DND-41 (cell line): ENCODE measurements around the gene NF2.

ENCODE experiments used
- ATAC-seq: fragments of 200-7000 bp; cut with Tn5 transposase; 3 replicates; pipeline ENCODE4 v1.9.1; 2021; ENCODE audit warnings: low read depth; ENCODE audit not compliant: insufficient read depth
- DNase-seq: peaks from one replicate; pipeline ENCODE4 v3.0.0-alpha.2; 2020
- H2AFZ ChIP-seq: 2 replicates; pipeline ENCODE4 v1.6.0; 2012; ENCODE audit warnings: low read depth, low read length
- H3K27ac ChIP-seq: 2 replicates; pipeline ENCODE4 v1.5.1; 2012; ENCODE audit warnings: low read length, inconsistent platforms
- H3K27me3 ChIP-seq: fragments of 200-600 bp; sonication (generic); 2 replicates; pipeline ENCODE4 v1.6.0; 2012; ENCODE audit warnings: low read length, mild to moderate bottlenecking, inconsistent platforms; ENCODE audit not compliant: insufficient read depth, poor library complexity
- H3K36me3 ChIP-seq: 2 replicates; pipeline ENCODE4 v1.5.1; 2012; ENCODE audit warnings: low read length, inconsistent platforms; ENCODE audit not compliant: insufficient read depth
- H3K4me1 ChIP-seq: 2 replicates; pipeline ENCODE4 v1.5.1; 2012; ENCODE audit warnings: mild to moderate bottlenecking, low read length; ENCODE audit not compliant: insufficient read depth
- H3K4me2 ChIP-seq: 2 replicates; pipeline ENCODE4 v1.6.0; 2012; ENCODE audit warnings: mild to moderate bottlenecking, moderate library complexity, low read length, inconsistent platforms; ENCODE audit not compliant: insufficient read depth
- H3K4me3 ChIP-seq, 2 experiments: fragments of 200-600 bp in 1 of 2; shearing (Covaris generic) in 1 of 2; 2 replicates each; pipeline ENCODE4 v1.5.1; 2012 to 2016; ENCODE audit warnings: inconsistent platforms in 2 of 2, low read length in 2 of 2, mild to moderate bottlenecking in 2 of 2, low read depth in 1 of 2, moderate library complexity in 1 of 2
- H3K79me2 ChIP-seq: 2 replicates; pipeline ENCODE4 v1.6.0; 2012; ENCODE audit warnings: low read length, inconsistent platforms; ENCODE audit not compliant: insufficient read depth
- H3K9ac ChIP-seq: 2 replicates; pipeline ENCODE4 v1.6.0; 2012; ENCODE audit warnings: low read depth, mild to moderate bottlenecking, inconsistent platforms, low read length, moderate library complexity
- H3K9me3 ChIP-seq: 2 replicates; pipeline ENCODE4 v1.5.1; 2012; ENCODE audit warnings: low read length, moderate library complexity, mild to moderate bottlenecking, inconsistent platforms; ENCODE audit not compliant: insufficient read depth, severe bottlenecking
- H4K20me1 ChIP-seq: 2 replicates; pipeline ENCODE4 v1.6.0; 2012; ENCODE audit warnings: low read length; ENCODE audit not compliant: insufficient read depth
- CTCF ChIP-seq: IDR thresholded peaks from 2 replicates; pipeline ENCODE4 v1.5.1; 2012; ENCODE audit warnings: borderline replicate concordance, low read length, moderate library complexity, mild to moderate bottlenecking; ENCODE audit not compliant: poor library complexity, severe bottlenecking; ENCODE audit errors: extremely low read depth
- EZH2 ChIP-seq: IDR thresholded peaks from 3 replicates; pipeline ENCODE4 v1.6.1; 2012; ENCODE audit warnings: borderline replicate concordance, low read depth, mild to moderate bottlenecking, moderate library complexity, low read length, inconsistent platforms; ENCODE audit not compliant: severe bottlenecking

The NF2 gene

GRCh38 chr22:29670626-29671025 lies 67.2 kb downstream of the NF2 start:
- no peak for ATAC-seq
- Histone ChIP-seq H3K4me1 (no peaks in the 10 kb centered on the region), H3K79me2 (no peaks in the 10 kb centered on the region), H4K20me1 (no peaks in the 10 kb centered on the region), H3K36me3 (peaks cover 81% of the 10 kb centered on the region), H3K4me3 (no peak overlapping the region), H3K9ac (no peak overlapping the region), H3K9me3 (no peaks in the 10 kb centered on the region), H3K27me3 (no peaks in the 10 kb centered on the region), H2AFZ (no peak overlapping the region), H3K27ac (no peak overlapping the region), H3K4me2 (no peak overlapping the region)
- TF ChIP-seq EZH2: no peak
- TF ChIP-seq CTCF: no peak
- no peak for DNase-seq

- Histone ChIP-seq H3K27ac (no peak overlapping the region), H3K4me1 (no peaks in the 10 kb centered on the region), H3K4me3 (no peak overlapping the region), H3K27me3 (no peaks in the 10 kb centered on the region), H3K9me3 (no peaks in the 10 kb centered on the region), H3K36me3 (peaks cover 89% of the 10 kb centered on the region), H3K9ac (no peak overlapping the region), H4K20me1 (no peaks in the 10 kb centered on the region), H2AFZ (no peak overlapping the region), H3K4me2 (no peak overlapping the region), H3K79me2 (no peaks in the 10 kb centered on the region)
- TF ChIP-seq EZH2 (no peak), CTCF (no peak)
- no peak for ATAC-seq
- DNase-seq: no peak
Observed at GRCh38 chr22:29673361-29674066, 70.1 kb downstream of the NF2 start.

- DNase-seq (no peak), ATAC-seq (no peak)
- Histone ChIP-seq H3K4me2 (no peak overlapping the region), H3K9me3 (no peaks in the 10 kb centered on the region), H3K79me2 (no peaks in the 10 kb centered on the region), H3K9ac (no peak overlapping the region), H3K4me3 (no peak overlapping the region), H3K4me1 (no peaks in the 10 kb centered on the region), H4K20me1 (no peaks in the 10 kb centered on the region), H3K27ac (no peak overlapping the region), H2AFZ (no peak overlapping the region), H3K27me3 (no peaks in the 10 kb centered on the region), H3K36me3 (peaks cover 89% of the 10 kb centered on the region)
- TF ChIP-seq EZH2 (no peak), CTCF (no peak)
Observed at GRCh38 chr22:29674121-29674520, 70.7 kb downstream of the NF2 start.
